DOHH2 (cell line): ENCODE results near the gene LIMK2.

Experiments used
- H3F3A ChIP-seq: fragments of 200-600 bp; sonication (generic), shearing (Covaris generic); 2 replicates; pipeline ENCODE4 v1.6.0; 2016; ENCODE audit warnings: antibody characterized with exemption, mild to moderate bottlenecking; ENCODE audit not compliant: control insufficient read depth, insufficient read depth
- H3K27ac ChIP-seq: fragments of 200-600 bp; sonication (generic); 2 replicates; pipeline ENCODE4 v1.5.1; 2014; ENCODE audit warnings: low read depth, mild to moderate bottlenecking, low read length, moderate library complexity
- H3K27me3 ChIP-seq: fragments of 200-600 bp; sonication (generic); 2 replicates; pipeline ENCODE4 v1.6.1; 2014; ENCODE audit warnings: mild to moderate bottlenecking, low read length, mixed read lengths; ENCODE audit not compliant: control insufficient read depth
- H3K36me3 ChIP-seq: fragments of 200-600 bp; sonication (generic); 2 replicates; pipeline ENCODE4 v1.6.1; 2014; ENCODE audit warnings: mild to moderate bottlenecking, low read length, moderate library complexity, mixed read lengths; ENCODE audit not compliant: control insufficient read depth
- H3K4me1 ChIP-seq: fragments of 200-600 bp; sonication (generic); 2 replicates; pipeline ENCODE4 v1.6.1; 2014; ENCODE audit warnings: mild to moderate bottlenecking, low read length, mixed read lengths; ENCODE audit not compliant: control insufficient read depth
- H3K4me2 ChIP-seq: fragments of 200-600 bp; sonication (generic); 2 replicates; pipeline ENCODE4 v1.6.0; 2014; ENCODE audit warnings: mild to moderate bottlenecking, low read length, moderate library complexity
- H3K4me3 ChIP-seq: fragments of 200-600 bp; sonication (generic); 2 replicates; pipeline ENCODE4 v1.5.1; 2014; ENCODE audit warnings: mild to moderate bottlenecking, low read length, mixed read lengths
- H3K79me2 ChIP-seq: fragments of 200-600 bp; sonication (generic); 2 replicates; pipeline ENCODE4 v1.6.1; 2014; ENCODE audit warnings: mild to moderate bottlenecking, low read length, mixed read lengths; ENCODE audit not compliant: control insufficient read depth
- H3K9me2 ChIP-seq: fragments of 200-600 bp; sonication (generic); replicated peaks from 2 replicates; pipeline ENCODE4 v1.6.1; 2014; ENCODE audit warnings: mild to moderate bottlenecking, low read length, mixed read lengths; ENCODE audit not compliant: control insufficient read depth
- H3K9me3 ChIP-seq: fragments of 200-600 bp; sonication (generic); 2 replicates; pipeline ENCODE4 v1.6.1; 2014; ENCODE audit warnings: antibody characterized with exemption, low read length, mixed read lengths; ENCODE audit not compliant: control insufficient read depth, insufficient read depth
- H4K20me1 ChIP-seq: fragments of 200-600 bp; sonication (generic); 2 replicates; pipeline ENCODE4 v1.6.0; 2014; ENCODE audit warnings: low read depth, mild to moderate bottlenecking, antibody characterized with exemption, low read length, moderate library complexity; ENCODE audit not compliant: control insufficient read depth, insufficient read depth
- CTCF ChIP-seq: fragments of 200-600 bp; sonication (generic); IDR thresholded peaks from one replicate; pipeline ENCODE4 v1.5.1; 2014; ENCODE audit warnings: antibody characterized with exemption, mild to moderate bottlenecking, low read depth, low read length; ENCODE audit not compliant: poor library complexity, severe bottlenecking
- EZH2phosphoT487 ChIP-seq: fragments of 200-600 bp; sonication (generic); IDR thresholded peaks from 2 replicates; pipeline ENCODE4 v1.6.1; 2017; ENCODE audit warnings: borderline replicate concordance, mild to moderate bottlenecking, antibody characterized with exemption, low read length, moderate library complexity, mixed read lengths

Gene LIMK2

GRCh38 chr22:31278626-31279326 is 66.7 kb downstream of the LIMK2 start:
- H3K4me3 ChIP-seq, result no peak overlapping the region
- H3K4me1 ChIP-seq, result no peaks in the 10 kb centered on the region
- H3K4me2 ChIP-seq, result no peak overlapping the region
- 0 out of 2 replicates have a peak, but pooled peaks cover 3% of the 10 kb centered on the region for H3F3A ChIP-seq
- H3K79me2 ChIP-seq, result no peaks in the 10 kb centered on the region
- no peaks in the 10 kb centered on the region for H3K9me3 ChIP-seq
- H3K36me3 ChIP-seq, result peaks cover 81% of the 10 kb centered on the region
- H3K27ac ChIP-seq, result no peak overlapping the region
- H3K9me2 ChIP-seq, result no peaks in the 10 kb centered on the region
- TF ChIP-seq EZH2phosphoT487 (no peak), CTCF (no peak)
- H4K20me1 ChIP-seq, result no peaks in the 10 kb centered on the region
- H3K27me3 ChIP-seq, result no peaks in the 10 kb centered on the region

GRCh38 chr22:31279327-31279669 is 67.2 kb downstream of the LIMK2 start:
- no peak for TF ChIP-seq CTCF
- TF ChIP-seq EZH2phosphoT487, result no peak
- Histone ChIP-seq H4K20me1 (no peaks in the 10 kb centered on the region), H3K4me1 (peaks cover under 1% of the 10 kb centered on the region), H3K4me3 (no peak overlapping the region), H3F3A (0 out of 2 replicates have a peak, but pooled peaks cover 3% of the 10 kb centered on the region), H3K4me2 (no peak overlapping the region), H3K79me2 (no peaks in the 10 kb centered on the region), H3K36me3 (peaks cover 80% of the 10 kb centered on the region), H3K9me3 (no peaks in the 10 kb centered on the region), H3K9me2 (no peaks in the 10 kb centered on the region), H3K27ac (no peak overlapping the region), H3K27me3 (no peaks in the 10 kb centered on the region)

GRCh38 chr22:31279821-31280505 is 67.9 kb downstream of the LIMK2 start:
- H3K79me2 ChIP-seq, result peaks cover 2% of the 10 kb centered on the region; the same call in 1 of the 2 replicates
- no peaks in the 10 kb centered on the region for H3K9me3 ChIP-seq
- H4K20me1 ChIP-seq, result no peaks in the 10 kb centered on the region
- no peak overlapping the region for H3K4me2 ChIP-seq
- no peaks in the 10 kb centered on the region for H3K27me3 ChIP-seq
- H3K36me3 ChIP-seq, result peaks cover 82% of the 10 kb centered on the region
- TF ChIP-seq CTCF (no peak), EZH2phosphoT487 (no peak)
- H3K4me1 ChIP-seq, result peaks cover 7% of the 10 kb centered on the region
- 0 out of 2 replicates have a peak, but pooled peaks cover 3% of the 10 kb centered on the region for H3F3A ChIP-seq
- no peaks in the 10 kb centered on the region for H3K9me2 ChIP-seq
- no peak overlapping the region for H3K4me3 ChIP-seq
- H3K27ac ChIP-seq, result no peak overlapping the region
